Right hindlimb (tissue), 1 donor: Measurements from ENCODE around the gene NTNG1.
"Not testable (repeated sequence)": the region's sequence is repeated elsewhere in the genome, so short reads cannot be mapped to it uniquely, and the experiment has no call there.

Experiments used
- DNase-seq: peaks from one replicate; pipeline ENCODE4 v3.0.0-alpha.2; 2018

The NTNG1 gene

DNA sequence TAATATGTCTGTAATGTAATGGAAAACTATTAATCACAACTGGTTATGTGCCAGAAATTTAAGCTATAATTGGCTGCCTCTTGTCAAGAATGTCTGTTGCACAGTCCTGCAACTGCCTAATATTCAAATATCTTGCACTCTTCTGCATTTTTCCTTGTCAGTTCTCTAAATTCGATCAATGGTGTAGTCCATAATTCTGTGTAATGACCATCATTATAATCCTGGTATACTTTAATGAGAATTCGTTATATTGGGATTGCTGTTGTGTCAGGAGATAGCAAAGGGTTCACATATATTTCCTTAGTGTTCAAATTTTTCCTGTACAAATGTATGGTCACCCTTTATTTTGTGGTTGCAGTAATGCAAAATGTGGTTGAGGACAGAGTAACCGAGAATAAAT is 4.8 kb downstream of the NTNG1 start:
- DNase-seq: no peak

DNA sequence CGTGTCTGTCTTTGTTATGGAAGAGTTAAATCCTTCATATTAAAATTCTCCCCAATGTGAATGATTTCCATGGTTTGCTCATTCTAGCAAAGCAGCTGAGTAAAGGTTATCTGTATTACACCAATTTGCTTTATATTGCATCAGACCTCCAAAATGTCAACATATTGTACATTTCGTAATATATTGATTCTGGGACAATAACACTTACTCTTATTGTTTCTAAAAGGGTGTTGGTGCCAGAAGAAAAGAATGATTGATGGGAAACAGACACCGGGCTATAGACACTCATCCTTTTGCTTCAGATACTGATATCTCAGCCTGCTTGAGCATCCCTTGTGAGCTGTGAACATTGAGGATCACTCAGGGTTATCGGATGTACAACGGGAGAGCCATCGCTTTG is 7.0 kb downstream of the NTNG1 start:
- DNase-seq: no peak

DNA sequence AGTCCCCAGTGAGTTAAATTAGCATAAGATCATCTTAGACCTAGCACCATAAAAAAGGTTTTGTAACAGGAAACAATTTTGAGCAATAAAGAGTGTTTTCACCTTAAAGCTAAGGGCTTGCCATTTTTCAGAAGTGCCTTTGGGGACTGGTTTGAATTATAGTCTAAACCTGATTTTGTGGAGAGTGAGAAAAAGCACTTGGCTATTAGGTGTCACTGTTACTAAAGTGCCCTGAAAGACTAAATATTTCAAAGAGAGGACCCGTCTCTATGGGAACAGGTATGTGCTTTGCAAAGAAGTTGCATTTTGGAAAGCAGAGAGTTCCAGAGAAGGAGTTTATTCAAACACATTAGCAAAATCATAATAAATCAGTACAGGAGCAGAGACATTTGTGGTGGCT is 9.1 kb downstream of the NTNG1 start:
- DNase-seq: no peak

DNA sequence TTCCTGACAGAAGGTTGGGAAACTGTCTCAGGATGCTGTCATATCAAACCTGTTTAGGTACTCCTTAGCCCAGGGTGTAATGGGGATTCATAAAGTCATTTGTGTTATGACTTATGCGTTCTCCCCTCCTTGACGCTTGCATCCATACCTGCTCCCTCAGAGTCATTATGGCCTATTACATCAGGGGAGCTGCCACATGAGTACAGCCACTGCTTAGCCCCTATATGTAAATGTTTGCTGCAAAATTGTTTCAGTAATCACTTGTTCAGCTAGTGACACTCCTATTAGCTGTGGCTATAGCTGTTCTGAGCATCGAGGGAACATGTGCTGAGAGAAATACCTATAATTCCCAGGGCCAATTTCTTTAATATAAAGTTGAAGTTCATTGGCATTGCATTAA is 10.5 kb downstream of the NTNG1 start:
- DNase-seq: no peak

DNA sequence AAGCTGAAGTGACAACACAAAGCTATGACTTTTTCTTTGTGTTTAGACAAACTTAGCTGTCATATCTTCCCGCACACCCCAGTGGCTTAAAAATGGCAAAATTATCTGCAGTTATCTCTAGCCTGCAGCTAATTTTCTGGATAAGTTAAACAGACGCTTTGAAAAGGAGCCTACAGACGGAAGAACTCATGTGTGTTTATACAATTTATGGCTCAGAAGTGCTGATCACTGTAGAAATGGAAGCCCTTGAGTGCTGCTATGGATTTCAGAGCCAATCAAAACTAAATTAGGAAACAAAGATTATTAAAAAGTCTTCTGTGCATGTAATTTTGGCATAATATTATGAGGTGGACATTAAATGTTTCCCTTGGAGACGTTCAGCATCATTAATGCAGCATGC is 11.6 kb downstream of the NTNG1 start:
- no peak for DNase-seq

DNA sequence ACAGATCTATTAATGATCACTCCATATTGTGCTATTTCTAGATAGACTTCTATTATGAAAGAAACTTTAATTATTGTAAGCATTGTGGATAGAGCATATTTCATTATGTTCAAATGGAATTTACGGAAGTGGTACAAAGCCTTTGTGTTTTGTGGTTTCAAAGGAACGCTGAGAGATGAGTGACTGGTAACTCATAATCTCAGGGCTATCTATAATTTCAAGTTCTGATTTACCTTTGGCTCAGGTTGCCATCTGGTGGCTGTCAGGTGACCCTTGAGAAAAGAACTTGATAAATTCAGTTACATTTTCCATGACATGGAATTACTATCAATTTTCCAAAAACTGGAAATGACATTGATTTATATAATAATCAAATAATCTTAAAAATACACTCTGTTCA is 12.2 kb downstream of the NTNG1 start:
- no peak for DNase-seq

DNA sequence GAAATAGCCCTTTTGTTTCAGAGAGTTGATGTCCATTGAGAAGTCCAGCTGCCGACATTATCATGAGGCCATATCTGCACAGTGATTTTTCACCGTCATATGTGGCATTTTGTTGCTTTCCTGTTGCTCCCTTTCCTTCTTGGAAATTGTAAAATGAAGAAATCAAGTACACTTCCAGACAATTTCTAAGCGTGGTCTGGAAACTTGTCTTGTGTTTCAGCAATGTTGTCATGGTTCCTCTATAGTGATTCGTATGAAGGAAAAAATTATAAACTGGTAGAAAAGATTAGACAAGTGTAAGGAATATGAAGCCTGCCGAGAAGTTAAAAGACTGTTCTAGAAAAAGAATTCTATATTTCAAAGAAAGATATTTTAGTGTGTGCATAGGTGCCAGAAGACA is 17.7 kb downstream of the NTNG1 start:
- no peak for DNase-seq

DNA sequence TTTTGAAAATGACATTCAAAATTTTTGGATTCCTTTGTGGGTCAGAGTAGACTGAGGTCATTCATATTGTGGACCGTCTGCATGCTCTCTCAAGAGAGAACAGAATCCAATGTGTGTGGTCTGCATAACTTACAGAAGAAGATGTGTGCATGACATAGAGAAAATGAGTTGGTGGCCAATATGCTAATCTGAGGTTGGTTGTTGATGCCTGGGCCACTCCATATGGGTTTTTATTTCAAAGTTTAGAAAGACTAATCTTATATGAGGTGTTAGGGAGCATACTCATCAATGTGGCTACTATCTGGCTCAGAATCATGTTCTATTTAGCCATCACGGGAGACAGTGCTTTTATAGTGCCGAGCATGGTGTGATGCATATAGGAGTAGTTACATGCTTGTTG is 18.2 kb downstream of the NTNG1 start:
- no peak for DNase-seq

DNA sequence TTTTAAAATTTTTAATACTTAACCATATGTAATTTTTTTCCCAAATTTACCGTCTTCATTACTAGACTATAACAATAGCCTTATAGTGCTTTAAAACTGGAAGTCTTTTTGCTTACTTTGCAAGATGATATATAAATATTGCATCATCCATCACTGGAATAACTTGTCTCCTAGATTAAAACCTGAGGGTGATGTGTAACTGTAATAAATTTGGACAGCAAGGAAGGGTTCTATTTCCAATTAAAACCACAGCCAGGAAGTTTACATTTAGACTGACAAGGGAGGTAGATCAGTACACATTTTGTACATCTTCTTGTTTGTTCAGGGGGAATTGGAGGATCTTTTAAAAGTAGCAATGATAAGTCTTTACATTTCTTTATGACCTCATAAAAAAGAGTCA is 21.9 kb downstream of the NTNG1 start:
- DNase-seq: no peak

DNA sequence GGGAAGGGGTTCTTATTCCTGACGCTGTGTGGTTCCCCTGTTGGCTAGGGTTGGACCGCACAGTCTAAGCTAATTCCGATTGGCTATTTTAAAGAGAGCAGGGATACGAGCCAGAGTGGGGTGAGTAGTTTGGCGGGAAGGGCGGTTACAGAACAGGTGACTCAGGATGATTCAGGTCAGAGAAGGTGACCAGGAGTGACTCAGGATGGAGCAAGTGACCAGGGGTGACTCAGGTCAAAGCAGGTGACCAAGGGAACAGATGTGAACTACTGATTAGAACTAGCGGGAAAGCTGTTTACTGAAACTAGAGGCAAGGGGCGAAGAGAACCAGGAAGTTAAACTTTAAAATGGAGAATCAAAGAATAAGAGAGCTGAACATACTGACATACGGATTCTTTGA is 24.1 kb downstream of the NTNG1 start:
- not testable (repeated sequence) for DNase-seq

DNA sequence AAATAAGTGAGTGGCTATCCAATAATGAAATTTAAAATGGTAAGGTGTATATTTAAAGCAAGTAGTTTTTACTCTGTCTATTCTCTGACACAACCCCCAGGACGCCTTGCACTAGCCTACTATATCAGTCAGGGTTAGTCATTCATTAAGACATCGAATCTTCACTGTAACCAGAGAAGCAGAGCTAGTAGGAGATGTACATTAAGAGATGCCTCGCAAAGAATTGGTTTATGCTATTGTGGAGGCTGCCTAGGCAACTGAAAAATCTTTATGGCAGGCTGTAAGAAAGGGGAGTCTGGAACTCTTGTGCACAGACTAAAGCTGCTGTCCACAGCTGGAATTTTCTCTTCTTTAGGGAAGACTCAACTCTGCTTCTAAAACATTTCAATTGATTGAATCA is 28.8 kb downstream of the NTNG1 start:
- DNase-seq: no peak

DNA sequence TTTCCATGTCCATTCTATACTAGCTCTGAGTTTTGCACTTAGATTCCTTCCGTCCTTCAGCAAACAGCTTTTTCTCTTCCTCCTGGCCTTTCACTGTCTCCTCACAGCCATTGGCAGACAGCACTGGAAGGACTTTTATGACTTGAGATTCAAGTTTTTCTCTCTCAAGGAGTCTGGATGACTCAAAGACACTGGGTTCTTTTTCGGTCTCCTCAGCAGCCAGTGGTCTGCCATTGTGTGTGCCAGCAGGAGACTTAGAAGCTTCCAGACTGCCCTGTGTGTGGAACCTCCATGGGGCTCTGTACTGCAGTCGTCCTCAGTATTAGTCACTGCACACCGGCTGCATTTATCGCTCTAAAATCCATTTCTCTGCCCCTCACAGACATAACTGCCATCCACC is 30.5 kb downstream of the NTNG1 start:
- no peak for DNase-seq

DNA sequence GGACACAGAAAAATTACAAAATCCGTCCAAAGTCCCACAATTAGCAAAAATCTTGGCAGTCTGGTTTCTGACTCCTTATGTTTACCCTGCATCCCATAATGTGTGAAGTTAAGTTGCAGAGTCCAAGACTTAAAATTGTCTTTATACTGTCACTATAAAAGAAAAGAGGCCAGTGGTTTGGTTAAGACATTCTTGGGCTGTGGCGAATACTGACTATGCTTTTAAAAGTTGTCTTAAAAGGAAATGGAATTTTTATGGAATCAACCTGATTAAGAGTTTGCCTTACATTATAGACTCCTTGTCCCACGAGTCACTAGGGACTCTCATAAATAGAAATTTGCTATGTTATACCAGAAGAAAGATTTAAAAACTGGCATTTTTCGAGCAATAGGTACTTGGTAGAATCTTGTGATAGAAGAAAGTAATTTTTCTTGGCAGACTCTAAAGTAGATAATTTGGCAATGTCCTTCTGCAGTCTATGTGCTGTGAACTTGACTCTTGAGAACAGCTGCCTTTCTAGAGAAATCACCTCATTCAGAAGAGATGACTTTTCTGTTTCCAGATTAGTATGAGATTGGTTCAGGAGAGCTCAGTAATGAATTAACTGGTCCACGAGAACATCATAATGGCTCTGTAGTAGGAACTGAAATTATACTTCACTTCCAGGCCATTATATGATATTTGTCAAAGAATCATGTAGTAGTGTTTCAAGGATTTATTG is 31.8 kb downstream of the NTNG1 start:
- DNase-seq: no peak

DNA sequence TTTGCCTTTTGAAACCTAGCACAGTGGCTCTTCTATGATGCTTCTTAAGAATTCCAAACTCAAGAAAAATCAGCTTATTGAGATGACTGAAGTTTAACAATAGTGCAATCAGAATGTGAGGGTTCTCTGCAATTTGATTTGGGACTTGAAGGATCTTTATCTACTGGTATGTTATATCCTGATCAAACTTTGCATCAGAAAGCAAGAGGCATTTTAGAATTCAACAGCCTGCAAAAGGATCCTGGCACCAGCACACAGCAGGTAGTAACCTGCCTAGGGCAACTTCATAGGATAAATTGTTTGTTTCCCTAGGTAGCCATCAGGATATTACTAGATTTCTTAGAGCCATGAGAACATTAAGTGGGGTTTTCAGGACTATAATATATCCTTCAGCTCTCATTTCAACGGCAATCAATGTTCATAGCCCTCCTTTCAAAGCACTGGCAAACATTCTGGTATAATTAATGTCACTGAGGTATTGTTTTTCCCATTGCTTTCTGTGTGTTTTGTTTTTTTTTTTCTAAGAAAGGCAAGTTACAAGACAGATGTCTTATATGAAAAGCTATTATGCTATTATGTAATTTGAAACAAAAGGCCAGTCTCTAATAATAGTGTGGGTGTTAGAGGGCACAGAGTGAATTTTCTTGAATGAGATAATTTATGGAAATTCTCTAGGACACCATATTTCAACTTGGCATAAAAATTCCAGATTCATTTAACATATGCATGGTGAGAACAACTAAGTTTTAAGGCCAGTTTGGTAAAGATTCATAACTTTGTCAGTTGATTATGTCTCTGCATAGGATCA is 34.5 kb downstream of the NTNG1 start:
- no peak for DNase-seq

DNA sequence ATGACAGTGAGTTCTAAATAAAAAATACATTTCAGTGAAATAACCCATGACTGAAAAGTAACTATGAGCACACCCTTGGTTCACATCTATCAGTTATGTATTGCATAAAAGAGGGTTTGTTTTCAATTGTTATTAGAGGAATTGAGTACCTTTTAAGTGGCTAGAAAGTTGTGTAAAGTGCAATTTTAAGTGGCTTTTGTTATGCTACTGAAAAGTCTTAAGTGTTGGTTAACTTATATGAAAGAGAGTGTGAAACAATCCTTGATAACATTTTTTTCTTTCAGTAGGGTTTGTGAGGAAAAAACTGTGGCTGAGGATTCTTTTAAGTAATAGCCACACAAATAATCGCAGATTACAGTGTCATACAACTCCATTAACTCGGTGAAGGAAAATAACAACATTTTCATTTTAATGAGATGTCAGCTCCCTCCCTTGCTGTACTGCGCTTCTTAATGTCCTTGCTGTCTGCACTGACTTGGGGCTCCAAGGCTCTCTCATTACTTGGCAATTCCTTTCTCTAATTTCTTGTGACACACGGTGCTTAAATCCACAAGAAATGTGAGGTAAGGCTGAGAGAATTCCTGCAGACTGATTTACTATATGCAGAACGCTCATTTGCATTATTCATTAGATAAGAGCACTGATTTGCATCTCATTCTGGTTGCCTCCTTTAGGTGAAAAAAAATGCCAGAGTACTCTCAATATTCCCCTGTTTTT is 40.6 kb downstream of the NTNG1 start:
- no peak for DNase-seq

DNA sequence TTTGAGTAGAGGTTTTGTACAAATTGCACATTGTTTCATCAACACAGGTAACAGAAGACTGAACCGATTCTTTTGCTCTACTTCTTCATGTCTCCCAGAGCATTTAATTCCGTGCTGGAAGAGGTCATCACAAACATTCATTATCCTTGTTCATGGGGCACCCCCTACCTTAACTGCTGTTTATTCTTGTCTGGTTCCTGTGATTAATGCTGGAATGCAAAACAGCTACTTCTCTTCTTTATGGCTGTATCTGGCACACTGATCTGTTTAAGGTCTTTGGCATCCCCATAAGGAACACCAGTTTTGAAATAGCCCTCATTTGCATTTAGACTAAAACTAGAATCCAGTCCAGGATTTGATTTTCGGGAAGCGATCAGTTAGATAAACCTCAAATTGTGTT is 42.2 kb downstream of the NTNG1 start:
- no peak for DNase-seq

DNA sequence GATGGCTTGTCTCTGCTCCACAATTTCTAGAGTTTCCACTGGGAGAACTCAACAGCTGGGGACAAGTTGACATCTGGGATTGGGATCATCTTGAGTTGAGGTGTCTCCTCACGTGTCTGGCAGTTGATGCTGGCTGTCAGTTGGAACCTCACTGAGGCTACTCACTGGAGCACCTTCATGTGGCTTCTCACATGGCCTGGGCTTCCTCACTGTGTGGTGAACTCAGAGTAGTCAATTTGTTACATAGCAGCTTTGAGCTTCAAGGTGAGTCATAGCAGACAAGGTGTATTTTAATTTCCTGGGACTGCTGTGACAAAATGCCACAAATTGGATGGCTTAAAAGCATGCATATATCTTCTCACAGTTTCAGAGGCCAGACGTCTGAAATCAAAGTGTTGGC is 44.0 kb downstream of the NTNG1 start:
- DNase-seq: no peak

DNA sequence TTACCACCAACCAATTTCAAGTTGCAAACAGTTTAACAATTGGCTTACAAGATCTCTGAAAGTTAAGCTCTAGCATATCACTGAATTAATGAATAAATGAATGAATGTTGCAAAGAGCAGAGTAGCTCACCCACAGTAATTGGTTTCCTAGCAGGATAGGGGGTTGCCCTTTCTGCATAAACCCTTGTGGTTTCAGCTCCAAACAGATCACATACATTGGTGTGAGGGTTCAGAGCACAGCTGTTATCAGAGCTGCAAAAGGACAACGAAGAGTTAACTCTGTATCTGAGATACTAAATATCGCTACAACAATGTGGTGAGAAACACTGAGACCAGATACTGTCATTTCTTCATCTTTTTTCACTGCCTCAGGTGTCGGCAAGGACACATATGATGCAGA is 46.6 kb downstream of the NTNG1 start:
- no peak for DNase-seq

DNA sequence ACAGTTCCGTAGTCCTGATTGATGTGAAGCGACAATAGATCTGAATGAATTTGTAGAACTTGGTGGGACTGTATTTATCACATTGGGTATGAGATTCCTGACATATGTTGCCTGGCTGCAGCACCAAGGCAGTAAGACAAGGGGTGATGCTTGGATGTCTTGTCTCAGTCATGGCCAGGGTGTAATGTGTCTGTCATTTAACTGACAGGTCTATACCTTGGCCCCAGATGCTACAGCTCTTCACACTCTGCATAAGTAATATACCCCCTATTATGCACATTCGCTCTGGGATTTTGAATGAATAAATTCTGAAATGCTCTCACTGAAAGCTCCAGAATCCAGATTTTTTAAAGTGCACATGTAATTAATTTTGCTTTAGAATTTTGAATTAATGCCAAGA is 47.3 kb downstream of the NTNG1 start:
- no peak for DNase-seq

DNA sequence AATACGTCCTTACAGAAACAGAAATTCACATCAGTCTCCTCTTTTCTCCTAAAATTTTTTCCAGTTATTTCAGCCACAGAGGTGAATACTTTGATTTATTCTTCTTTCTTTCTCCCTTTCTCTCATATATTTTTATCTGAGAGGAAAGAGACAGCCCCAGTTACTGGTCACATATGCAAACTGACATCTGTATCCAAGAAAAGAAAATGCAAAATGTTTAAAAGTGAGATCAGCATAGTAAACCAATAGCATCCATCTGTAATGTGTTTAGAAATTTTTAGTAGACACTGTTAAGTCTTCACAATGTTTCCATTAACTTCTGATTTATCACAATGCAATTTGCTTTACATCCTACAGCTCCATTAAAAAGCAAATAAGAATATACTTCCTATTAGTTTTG is 53.5 kb downstream of the NTNG1 start:
- no peak for DNase-seq

DNA sequence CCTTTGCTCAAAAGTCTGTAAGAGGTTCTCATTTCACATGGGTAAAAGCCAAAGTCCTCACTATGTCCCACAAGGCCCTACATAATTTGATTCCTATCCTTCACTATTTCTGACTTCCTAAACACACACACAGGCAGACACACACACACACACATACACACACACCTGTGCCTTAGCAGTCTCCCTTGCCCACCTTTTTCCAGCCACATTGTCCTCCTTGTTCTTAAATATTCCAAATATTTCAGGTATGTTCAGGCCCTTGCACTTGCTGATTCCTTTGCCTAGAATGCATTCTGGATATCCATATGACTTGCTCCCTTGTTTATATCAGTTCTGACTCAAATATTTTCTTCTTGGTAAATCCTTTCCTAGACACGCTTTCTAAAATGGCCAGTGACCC is 54.6 kb downstream of the NTNG1 start:
- DNase-seq: no peak

DNA sequence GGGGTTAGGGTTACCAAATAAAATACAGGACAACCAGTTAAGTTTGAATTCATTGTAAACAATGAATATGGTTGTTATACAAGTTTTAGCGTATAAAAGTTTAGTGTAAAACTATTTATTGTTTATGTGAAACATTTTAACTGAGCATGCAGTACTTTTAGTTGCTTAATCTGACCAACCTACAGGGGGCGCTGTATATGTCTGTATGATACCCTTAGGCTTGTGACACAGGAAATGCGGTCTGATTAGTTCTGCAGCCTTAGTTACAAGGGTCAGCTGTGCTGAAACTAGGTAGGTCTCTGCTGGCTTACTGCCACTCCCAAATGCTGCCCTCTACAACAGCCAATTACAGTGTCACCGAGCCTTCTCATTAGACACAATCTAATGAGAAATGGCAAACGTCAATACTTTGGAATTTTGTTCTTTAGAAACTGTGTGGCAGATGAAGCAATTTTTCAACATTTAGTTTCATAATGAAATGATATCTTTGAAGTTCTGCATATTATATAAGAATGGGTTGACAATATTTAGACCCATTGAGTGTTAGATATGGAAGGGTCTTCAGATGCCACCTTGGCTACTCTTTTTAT is 56.2 kb downstream of the NTNG1 start:
- no peak for DNase-seq

DNA sequence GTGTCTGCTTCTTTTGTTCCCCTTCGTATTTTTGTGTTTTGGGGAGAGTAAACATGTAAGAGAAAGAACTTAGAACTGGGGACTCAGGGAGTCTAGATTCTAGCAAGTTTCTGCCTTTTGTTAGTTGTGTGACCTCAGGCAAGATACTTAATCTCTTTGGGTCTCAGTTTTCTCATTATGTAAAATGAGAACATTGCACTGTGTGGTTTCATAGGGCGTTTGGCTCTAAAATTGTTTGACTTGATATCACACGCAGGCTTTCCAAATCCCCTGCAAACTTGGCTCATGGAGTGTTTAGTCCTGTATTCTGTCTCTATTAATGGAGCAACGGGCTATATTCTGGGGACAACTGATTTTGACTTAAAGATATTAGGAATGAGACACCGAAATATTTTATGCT is 57.7 kb downstream of the NTNG1 start:
- no peak for DNase-seq

DNA sequence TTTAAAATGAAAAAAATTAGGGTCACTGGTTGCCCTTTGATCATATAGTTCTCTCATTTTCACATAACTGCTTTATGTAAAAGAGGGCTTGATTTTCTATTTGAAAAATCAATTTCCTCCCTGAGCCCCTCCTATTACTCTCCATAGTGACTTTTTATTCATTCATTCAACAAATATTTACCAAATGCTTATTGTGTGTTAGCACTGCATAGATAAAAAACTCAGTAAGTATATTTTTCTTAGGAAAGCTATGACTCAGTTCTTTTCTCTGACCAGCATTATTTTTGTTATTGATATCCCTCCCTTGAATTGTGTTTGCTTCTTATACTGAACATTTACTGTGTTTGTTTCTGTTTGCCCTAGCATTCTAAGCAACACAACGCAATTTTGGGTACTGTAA is 59.8 kb downstream of the NTNG1 start:
- no peak for DNase-seq
